Peyer's patch (tissue), 4 donors: ENCODE data around the gene ADAM12. TPM values are rescaled to one million over a fixed set of nuclear protein-coding genes. Genes with fewer than 3 reads are reported as not detected.

Experiments used
- DNase-seq, 3 donors: peaks; one replicate each; pipeline ENCODE4 v3.0.0-alpha.2; 2017 to 2019
- H3K27ac ChIP-seq, 4 donors: fragments of 200-600 bp; sonication (generic); one replicate each; pipeline ENCODE4 v1.5.1; 2016 to 2019
- H3K27me3 ChIP-seq, 2 donors: fragments of 200-600 bp; sonication (generic); one replicate each; pipeline ENCODE4 v1.5.1; 2019
- H3K36me3 ChIP-seq, 3 donors: fragments of 200-600 bp; sonication (generic); one replicate each; pipeline ENCODE4 v1.5.1; 2016 to 2019
- H3K4me1 ChIP-seq, 4 donors: fragments of 200-600 bp; sonication (generic); one replicate each; pipeline ENCODE4 v1.5.1; 2016 to 2019
- H3K4me3 ChIP-seq, 4 donors: fragments of 200-600 bp; sonication (generic); 1 replicate in 3 of 4; 2 replicates in 1 of 4; pipeline ENCODE4 v1.5.1; 2016 to 2019; ENCODE audit warnings: mild to moderate bottlenecking in 1 of 4
- H3K9me3 ChIP-seq, 4 donors: fragments of 200-600 bp; sonication (generic); one replicate each; pipeline ENCODE4 v1.5.1; 2016 to 2019; ENCODE audit warnings: mild to moderate bottlenecking in 1 of 4
- CTCF ChIP-seq, 6 experiments: fragments of 450-650 bp in 4 of 6; fragments of 200-600 bp in 2 of 6; sonication (generic) in 1 of 6; IDR thresholded peaks; one replicate each; pipeline ENCODE4 v1.5.1; 2017 to 2019; ENCODE audit warnings: antibody characterized with exemption in 6 of 6, mild to moderate bottlenecking in 3 of 6, moderate library complexity in 1 of 6
- POLR2A ChIP-seq, 2 donors: fragments of 450-650 bp; IDR thresholded peaks; one replicate each; pipeline ENCODE4 v1.5.1; 2017; ENCODE audit warnings: antibody characterized with exemption in 2 of 2, mild to moderate bottlenecking in 2 of 2, moderate library complexity in 2 of 2
- total RNA-seq, 4 donors: library from RNA; depleted of rRNA; stranded (reverse); fragments of >200 nt; gene quantifications; one replicate each; pipeline ENCODE4 v1.1.0, GENCODE V29; 2016

ADAM12 gene
- total RNA-seq, 4 donors from 2014 or later, result 0.13 to 2.5 (median 0.66) TPM

- no peaks in the 10 kb centered on the region for H3K4me1 ChIP-seq
- H3K27me3 ChIP-seq, result no peaks in the 10 kb centered on the region
- TF ChIP-seq POLR2A (IDR thresholded peaks at IDR 0.05), result no peak
- TF ChIP-seq CTCF (IDR thresholded peaks at IDR 0.05), result no peak
- DNase-seq, result no peak
- H3K27ac ChIP-seq, result no peak overlapping the region
- H3K4me3 ChIP-seq, result no peak overlapping the region
- H3K36me3 ChIP-seq, result no peaks in the 10 kb centered on the region
- no peaks in the 10 kb centered on the region for H3K9me3 ChIP-seq
Measured at GRCh38 chr10:126203746-126204145, 184.5 kb downstream of the ADAM12 start.

GRCh38 chr10:126201603-126202002, 186.7 kb downstream of the ADAM12 start:
- Histone ChIP-seq H3K4me1 (no peaks in the 10 kb centered on the region), H3K9me3 (no peaks in the 10 kb centered on the region), H3K36me3 (no peaks in the 10 kb centered on the region), H3K27ac (no peak overlapping the region), H3K27me3 (no peaks in the 10 kb centered on the region), H3K4me3 (no peak overlapping the region)
- DNase-seq, result no peak
- no peak for TF ChIP-seq CTCF (IDR thresholded peaks at IDR 0.05)
- no peak for TF ChIP-seq POLR2A (IDR thresholded peaks at IDR 0.05)

GRCh38 chr10:126199221-126199998, 188.9 kb downstream of the ADAM12 start:
- Histone ChIP-seq H3K27ac (no peak overlapping the region), H3K4me3 (no peak overlapping the region), H3K27me3 (no peaks in the 10 kb centered on the region), H3K36me3 (no peaks in the 10 kb centered on the region), H3K9me3 (no peaks in the 10 kb centered on the region), H3K4me1 (no peaks in the 10 kb centered on the region)
- TF ChIP-seq POLR2A (IDR thresholded peaks at IDR 0.05), result no peak
- TF ChIP-seq CTCF (IDR thresholded peaks at IDR 0.05), result no peak
- no peak for DNase-seq

GRCh38 chr10:126198681-126199080, 189.6 kb downstream of the ADAM12 start:
- no peak overlapping the region for H3K27ac ChIP-seq
- no peaks in the 10 kb centered on the region for H3K9me3 ChIP-seq
- H3K27me3 ChIP-seq, result no peaks in the 10 kb centered on the region
- TF ChIP-seq CTCF (IDR thresholded peaks at IDR 0.05), result no peak
- no peak for TF ChIP-seq POLR2A (IDR thresholded peaks at IDR 0.05)
- H3K4me3 ChIP-seq, result no peak overlapping the region
- H3K36me3 ChIP-seq, result no peaks in the 10 kb centered on the region
- DNase-seq, result no peak
- no peaks in the 10 kb centered on the region for H3K4me1 ChIP-seq

- Histone ChIP-seq H3K4me3 (no peak overlapping the region), H3K36me3 (no peaks in the 10 kb centered on the region), H3K9me3 (no peaks in the 10 kb centered on the region), H3K27me3 (no peaks in the 10 kb centered on the region), H3K4me1 (no peaks in the 10 kb centered on the region), H3K27ac (no peak overlapping the region)
- DNase-seq, result no peak
- TF ChIP-seq POLR2A (IDR thresholded peaks at IDR 0.05) (no peak), CTCF (IDR thresholded peaks at IDR 0.05) (no peak)
Measured at GRCh38 chr10:126197036-126197543, 191.2 kb downstream of the ADAM12 start.
